Measurements from ENCODE around the gene MRPL53.
"Not testable (repeated sequence)": the region's sequence is repeated elsewhere in the genome, so short reads cannot be mapped to it uniquely, and the experiment has no call there.

The MRPL53 gene

GRCh38 chr2:74454654-74455511 lies 17.6 kb downstream of the MRPL53 start, which contains the start of gene INO80B:
INO80B (plus strand) TSS chr2:74455087; CDS start chr2:74455117, 30 bp downstream.
- DNase-seq (ENCODE audit: low read depth): peak; percentile 93

DNA sequence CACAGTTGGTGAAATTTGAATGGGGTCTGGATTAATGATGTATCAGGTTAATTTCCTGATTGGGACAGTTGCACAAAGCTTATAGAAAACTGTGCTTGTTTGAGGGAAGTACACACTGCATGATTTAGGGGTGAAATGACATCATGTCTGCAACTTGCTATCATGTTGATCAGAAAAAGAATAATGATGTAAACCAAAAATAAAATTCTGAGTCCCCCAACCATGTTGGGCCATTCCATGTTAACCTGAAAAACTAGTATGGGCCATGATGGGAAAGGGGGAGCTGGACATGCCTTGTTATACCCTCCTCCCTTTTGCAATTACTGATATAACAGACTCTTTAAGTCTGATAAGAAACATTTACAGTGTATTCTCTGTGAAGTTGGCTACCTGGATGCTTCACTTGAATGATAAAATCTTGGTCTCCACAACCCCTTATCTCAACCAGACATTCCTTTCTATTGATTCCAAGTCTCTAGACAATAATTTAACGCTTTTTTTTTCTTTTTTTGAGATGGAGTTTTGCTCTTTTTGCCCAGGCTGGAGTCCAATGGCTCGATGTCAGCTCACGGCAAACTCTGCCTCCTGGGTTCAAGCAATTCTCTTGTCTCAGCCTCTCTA lies 21.8 kb downstream of the MRPL53 start:
- DNase-seq (ENCODE audit: low read depth): no peak

DNA sequence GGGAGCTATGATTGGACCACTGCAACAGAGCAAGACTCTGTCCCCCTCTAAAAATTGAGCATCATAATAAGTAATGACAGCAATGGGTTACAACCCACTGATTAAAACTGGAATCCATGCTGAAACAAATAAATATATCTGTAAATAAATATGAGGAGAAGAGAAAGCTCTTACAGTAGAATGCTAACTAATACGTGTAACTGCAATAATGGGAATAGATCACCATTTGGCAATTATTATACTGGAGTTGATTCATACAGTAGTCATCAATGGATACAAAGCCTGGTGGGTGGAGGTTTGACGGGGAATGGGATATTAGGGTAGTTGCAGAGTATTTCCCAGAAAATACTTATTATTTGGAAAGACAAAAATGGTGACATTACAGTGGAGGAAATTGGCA lies 23.7 kb downstream of the MRPL53 start:
- DNase-seq (ENCODE audit: low read depth): no peak

GRCh38 chr2:74447230-74447999 lies 25.1 kb downstream of the MRPL53 start:
- DNase-seq (ENCODE audit: low read depth): no peak

- no peak for DNase-seq (ENCODE audit: low read depth)
Observed at GRCh38 chr2:74444498-74445318, 27.8 kb downstream of the MRPL53 start.

DNA sequence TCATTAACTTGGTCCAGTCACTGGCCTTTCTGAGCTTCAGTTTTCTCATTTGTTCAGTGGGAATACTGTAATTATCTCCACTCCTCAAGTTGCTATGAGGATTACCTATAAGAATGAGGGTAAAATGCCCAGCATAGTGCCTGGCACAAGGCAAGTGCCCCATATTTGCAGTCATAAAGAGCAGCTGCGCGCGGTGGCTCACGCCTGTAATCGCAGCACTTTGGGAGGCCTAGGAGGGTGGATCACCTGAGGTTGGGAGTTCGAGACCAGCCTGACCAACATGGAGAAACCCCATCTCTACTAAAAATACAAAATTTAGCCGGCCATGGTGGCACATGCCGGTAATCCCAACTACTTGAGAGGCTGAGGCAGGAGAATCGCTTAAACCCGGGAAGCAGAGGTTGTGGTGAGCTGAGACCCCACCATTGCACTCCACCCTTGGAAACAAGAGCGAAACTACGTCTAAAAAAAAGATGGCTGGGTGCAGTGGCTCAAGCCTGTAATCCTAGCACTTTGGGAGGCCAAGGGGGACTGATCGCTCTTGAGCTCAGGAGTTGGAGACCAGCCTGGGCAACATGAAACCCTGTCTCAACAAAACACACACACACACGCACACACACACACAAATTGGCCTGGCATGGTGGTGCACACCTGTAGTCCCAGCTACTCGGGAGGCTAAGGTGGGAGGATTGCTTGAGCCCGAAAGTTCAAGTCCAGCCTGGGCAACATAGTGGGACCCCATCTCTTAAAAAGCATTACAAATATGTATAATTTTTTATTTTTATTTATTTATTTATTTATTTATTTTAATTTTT lies 29.8 kb downstream of the MRPL53 start:
- DNase-seq (ENCODE audit: low read depth): not testable (repeated sequence)

- no peak for DNase-seq (ENCODE audit: low read depth)
Observed at GRCh38 chr2:74441690-74442482, 30.6 kb downstream of the MRPL53 start, which contains the start of gene RTKN. RTKN (minus strand) TSS chr2:74441937; CDS start chr2:74441816, 121 bp downstream.

GRCh38 chr2:74441170-74441689 lies 31.2 kb downstream of the MRPL53 start:
- no peak for DNase-seq (ENCODE audit: low read depth)

DNA sequence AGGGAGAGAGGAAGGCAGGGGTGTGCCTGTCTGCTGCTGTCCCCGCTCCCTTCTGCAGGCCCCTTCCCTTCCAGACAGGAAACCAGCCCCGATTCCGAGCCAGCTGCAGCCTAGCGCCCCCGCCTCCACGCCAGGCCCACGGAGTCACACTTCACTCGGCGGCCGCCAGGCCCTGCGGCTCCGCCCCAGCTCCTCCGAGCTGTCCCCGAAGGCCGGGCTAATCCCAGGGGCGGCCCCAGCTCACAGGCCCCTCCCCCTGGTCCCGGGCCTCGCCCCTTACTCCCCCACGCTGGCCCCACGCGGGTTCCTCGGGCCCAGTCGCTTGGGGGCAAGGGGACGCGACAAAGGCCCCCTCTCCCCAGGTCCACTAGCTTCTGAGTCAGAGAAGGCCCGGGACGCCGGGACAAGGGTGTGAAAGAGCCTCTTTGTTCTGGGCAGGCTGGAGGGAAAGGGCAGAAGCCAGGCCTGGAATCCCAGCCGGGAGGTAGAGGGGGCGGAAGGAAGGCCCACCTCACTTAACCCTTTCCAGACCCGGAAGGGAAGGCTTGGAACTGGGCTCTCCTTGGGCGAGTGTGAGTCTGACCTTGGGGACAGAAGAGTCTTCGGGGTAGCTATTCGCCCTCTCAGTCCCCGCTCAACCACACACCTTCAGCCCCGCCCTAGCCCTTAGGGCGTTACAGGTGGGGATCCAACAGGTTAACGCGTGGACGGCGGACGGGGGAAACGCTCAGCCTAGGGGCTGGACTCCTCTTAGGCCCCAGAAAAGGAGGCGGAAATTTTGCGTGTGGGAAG lies 31.9 kb downstream of the MRPL53 start:
- no peak for DNase-seq (ENCODE audit: low read depth)

DNA sequence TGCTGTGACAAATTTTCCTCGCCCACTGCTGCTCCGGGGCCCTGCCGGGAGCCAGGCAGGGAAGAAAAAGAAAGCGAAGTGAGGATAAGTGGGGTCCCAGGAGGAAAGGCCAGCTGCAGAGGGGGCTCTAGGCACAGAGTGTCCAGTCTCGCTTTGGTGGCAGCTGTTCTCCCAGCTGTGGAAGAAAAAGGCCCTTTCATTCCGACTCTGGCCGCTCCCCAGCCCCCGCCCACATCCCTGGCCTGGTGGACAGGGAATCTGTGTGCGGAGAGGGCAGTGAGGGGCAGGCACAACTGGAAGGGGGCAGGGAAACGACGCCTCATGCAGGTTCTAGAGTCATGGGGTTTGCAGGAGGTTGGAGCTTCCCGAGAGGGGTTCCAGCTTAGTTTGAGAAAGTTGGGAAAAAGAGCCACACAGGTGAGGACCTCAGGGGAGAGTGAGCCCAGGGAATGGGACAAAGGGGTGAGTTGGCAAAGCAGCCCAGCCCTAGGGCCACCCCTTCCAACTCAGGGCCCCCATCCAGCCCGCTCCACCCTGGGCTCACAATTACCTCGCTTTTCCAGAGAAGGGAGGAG lies 32.6 kb downstream of the MRPL53 start:
- no peak for DNase-seq (ENCODE audit: low read depth)

DNA sequence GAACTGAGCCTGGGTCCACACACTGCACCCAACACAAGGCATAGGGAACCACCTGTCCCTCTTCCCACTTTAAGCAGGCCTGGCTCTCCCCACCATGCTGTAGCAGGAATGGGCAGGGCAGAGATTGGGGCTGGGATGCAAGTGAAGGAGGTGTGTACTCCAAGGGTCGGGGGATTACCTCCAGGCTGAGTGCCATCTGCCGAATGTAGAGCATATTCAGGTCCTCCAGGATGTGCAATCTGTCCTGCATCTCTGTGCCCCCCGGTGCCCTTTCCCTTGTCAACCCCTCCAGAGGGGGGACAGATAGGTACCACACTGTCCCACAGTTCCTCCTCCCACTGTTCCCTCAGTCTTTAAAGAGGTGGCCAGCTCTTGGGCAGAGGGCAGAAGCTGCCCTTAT lies 33.1 kb downstream of the MRPL53 start:
- DNase-seq (ENCODE audit: low read depth): no peak

DNA sequence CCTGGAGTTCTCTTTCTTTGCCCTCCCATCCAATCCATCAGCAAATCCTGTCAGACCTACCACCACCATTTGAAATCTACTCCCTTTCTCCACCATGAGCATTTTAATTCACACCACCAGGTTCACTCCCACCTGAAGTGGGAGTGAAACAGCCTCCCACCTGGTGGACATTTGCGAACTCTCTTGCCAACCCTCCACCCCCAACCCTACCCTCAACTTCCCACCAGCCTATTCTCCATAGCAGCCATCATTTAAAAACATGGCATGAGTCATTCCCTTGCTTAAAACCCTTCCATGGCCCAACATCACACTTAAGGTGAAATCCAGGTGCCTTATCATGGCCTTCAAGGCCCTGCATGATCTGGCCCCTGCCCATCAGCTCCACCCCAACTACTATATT lies 34.2 kb downstream of the MRPL53 start:
- no peak for DNase-seq (ENCODE audit: low read depth)

DNA sequence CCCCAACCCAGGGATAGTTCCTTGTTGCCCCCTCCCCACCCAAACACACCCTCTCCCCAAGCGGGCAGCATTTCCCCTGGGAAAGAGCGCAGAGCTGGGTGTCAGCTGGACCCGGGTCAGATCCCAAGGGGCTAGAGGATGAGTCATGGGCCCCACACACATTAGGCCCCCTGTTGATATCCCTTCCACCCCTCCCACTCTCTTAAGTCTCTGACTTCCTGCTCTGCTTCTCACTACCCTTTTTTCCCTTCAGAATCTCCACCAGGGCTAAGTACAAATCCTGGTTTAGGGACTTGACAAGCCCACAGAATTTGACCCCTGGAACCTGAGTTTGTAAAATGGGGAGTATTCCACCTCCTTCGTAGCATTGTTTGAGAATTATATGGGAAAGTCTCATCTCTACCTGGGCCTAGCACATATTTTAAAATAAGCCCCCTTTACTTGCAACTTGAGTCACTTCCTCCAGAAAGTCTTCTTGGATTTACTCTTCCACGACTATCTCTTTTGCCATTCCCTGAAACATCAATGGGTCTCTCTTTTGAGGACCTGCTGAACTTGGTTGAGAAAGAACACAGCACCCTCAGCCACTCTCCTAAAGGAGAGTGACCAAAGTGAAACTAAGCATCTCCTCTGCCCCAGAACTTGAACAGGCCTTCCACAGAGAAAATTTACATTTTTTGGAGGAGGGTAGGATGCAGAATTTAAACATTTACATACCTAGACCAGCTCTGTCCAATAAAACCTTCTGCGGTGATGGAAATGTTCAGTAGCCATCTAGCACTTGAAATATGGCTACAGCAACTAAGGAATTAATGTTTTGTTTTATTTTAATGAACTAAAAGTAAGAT lies 35.4 kb downstream of the MRPL53 start:
- DNase-seq (ENCODE audit: low read depth): no peak

DNA sequence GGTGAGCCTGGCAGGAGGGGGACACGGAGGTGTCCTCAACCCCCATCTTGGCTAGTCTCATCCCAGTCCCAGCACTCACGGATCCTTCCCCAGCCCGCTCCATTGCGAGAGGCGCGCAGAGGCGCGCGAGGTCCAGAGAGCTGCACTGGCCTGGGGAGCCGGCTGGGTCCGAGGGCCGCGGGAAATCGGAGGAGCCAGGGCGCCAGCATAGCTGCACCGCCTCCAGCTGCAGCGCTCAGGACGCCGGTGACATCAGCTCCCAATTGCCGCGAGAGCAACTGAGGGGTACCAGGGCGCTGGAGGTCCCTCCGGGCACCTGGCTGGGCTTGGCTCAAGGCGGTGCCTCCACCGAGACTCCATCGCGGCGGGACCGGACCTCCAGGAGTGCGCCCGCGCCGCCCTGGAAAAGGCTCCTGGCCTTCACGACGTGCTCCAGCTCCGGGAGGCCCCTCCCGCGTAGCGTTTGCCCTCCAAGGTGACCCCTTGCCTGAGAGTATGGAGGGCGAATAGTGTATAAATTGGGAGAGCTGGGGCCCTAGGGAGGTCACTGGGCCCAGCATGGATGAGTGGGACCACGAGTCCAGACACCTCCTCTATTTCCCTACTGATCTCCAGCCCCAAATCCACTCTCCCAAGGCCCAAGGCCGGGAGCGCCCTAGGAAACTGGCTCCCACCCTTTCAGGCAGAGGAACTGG lies 36.2 kb downstream of the MRPL53 start:
- no peak for DNase-seq (ENCODE audit: low read depth)

DNA sequence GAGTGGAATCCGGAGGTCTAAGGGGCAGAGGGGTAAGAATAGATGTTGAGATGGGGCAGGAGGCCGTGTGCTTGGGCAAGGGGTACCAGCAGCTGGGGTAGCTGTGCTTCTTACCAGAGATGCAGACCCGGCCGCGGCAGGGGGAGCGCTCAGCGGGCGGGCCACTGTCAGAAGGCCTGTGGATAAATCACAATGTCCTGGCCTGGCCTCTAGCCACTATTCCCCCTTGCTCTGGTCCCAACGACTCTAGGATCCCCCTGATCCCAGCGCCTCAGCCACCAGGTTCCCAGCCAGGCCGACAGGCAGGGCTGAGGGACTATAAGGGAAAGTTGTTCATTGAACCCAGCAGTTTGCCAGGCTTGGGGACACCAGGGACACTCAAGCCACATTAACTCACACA lies 42.0 kb downstream of the MRPL53 start:
- DNase-seq (ENCODE audit: low read depth): no peak

DNA sequence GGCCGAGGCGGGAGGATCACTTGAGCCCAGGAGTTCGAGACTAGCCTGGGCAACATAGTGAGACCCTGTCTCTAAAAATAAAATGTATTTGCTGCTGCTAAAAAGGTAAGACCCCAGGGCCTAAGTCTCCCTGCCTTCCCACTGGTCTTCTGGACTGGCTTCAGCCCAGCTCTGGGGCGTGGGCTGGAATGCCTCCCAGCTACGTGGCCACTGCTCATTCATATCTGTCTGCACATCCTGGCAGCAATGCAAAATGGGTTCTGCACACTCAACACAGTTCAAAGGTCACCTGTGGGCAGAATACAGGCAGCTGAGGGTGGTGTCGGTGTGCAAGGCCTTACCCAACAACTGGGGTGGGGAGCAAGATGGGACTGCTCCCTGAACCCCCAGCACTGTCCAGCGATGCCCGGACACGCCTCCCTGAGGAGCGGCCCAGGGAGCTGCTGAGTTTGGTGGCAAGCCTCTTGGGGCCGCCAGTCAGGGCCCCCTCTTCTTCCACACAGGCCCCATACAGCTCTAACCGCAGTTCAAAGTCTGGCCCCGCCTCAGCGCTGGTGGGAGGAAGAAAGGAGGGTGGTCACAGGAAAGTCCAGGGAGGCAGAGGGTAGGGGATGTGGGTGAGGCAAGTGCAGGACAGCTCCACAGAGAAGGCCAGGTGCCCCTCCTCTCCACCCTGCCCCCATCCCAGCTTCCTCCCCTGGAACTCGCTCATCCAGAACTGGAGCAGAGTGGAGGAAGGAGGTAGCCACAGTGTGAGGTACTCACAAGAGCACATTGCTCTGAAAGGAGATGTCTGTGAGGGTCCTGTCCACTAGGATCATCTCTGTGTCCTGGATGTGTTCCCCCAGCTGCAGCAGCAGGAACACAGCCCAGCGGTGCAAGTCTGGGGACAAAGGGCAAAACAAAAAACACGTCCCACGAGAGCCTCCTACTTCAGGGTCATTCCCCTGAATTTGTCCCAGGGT lies 42.7 kb downstream of the MRPL53 start:
- no peak for DNase-seq (ENCODE audit: low read depth)

All from fibroblast of the conjunctiva (primary cell).